Lower leg skin (tissue), 3 donors: ENCODE measurements around the gene MRPL54.

Experiments used
- CTCF ChIP-seq, 3 donors: fragments of 450-650 bp; IDR thresholded peaks; one replicate each; pipeline ENCODE4 v1.5.1; 2016; ENCODE audit warnings: antibody characterized with exemption in 3 of 3, mild to moderate bottlenecking in 3 of 3, moderate library complexity in 2 of 3
- POLR2A ChIP-seq, 2 donors: fragments of 450-650 bp; IDR thresholded peaks; one replicate each; pipeline ENCODE4 v1.6.1; 2016 to 2017; ENCODE audit warnings: antibody characterized with exemption in 2 of 2, mild to moderate bottlenecking in 1 of 2, moderate library complexity in 1 of 2

GRCh38 chr19:3784607-3785450, 22.3 kb downstream of the MRPL54 start:
- no peak for TF ChIP-seq CTCF (IDR thresholded peaks at IDR 0.05)
- TF ChIP-seq POLR2A (IDR thresholded peaks at IDR 0.05) = no peak
